Measurements from ENCODE around the gene ARHGAP12.

The ARHGAP12 gene

DNA sequence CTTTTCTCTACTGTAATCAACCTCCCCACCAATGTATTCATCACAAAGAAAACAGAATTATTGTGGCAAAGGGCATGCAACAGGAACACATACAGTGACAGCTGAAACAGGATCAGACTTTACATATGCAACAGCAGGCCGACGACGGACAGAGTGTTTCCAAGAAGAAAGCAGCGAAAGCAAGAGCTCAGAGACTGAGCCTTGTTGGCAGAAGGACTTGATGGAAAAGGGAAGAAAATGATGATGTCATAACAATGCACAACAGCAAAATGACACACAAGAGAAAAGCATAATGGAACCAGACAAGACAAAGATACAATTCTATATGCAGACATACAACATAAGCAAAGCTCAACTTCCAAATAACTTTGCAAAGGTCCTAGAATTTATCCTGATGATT lies 106.5 kb downstream of the ARHGAP12 start:
- DNase-seq (ENCODE audit: low spot score) = no peak

DNA sequence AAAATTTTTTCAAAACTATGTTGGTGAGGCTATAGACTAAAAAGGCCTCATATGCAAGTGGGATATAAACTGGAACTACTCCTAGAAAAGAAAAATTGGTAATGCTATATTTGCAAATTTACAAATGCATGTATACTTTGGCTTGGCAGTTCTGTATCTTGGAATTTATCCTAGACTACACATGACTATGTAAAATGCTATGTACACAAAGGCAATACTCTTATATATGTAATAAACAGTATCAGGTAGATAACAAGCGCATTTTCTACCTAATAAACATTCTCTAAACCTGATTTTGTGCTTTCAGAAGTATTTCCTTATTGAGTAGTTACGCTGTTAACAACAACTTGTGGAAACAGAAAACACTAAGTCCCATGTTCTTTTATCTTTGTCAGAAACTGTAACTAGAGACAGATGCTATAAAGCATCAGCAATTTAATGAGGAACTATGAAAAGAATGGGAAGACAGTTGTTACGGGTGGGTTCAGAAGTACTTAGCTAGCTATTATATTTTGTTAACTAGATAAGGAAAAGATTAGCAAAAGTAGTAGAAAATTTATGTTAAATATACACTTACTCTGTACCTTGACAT lies 107.8 kb downstream of the ARHGAP12 start:
- no peak for DNase-seq (ENCODE audit: low spot score)

DNA sequence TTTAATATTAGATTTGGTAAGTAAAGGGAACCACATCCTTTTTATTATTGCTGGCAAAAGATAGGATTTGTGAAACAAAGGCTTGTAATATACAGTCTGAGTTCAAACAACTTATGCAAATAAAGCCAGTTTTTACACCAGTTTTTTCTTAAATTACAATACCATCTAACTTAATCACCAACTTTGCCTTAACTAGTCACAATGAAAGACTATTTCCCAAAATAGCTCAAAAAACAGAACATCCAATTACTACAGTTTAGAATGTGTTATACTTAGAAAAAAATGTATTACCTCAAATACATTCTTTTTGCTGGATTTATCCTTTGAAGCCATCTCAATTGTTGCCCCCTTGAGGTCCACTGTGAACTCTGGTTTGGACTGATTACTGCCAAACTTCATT lies 108.5 kb downstream of the ARHGAP12 start:
- no peak for DNase-seq (ENCODE audit: low spot score)

DNA sequence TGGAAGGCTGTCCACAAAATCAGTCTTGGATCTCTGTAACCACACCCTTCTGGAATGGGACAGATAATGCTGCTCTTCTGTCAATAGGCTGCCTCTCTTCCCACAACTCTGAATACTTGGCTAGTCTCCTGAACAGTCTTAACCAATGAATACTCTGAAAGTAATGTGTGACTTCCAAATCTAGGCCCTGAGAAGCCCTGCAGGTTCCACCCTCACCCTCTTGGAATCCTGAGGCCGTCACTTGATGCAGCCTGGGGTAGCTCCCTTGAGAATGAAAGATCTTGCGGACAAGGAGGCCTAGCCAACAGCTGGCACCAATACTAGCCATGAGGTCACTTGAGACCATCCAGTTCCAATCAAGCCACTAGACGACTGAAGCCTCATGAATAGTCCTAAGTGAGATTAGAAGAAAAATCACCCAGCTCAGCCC lies 109.2 kb downstream of the ARHGAP12 start:
- DNase-seq (ENCODE audit: low spot score) = no peak

DNA sequence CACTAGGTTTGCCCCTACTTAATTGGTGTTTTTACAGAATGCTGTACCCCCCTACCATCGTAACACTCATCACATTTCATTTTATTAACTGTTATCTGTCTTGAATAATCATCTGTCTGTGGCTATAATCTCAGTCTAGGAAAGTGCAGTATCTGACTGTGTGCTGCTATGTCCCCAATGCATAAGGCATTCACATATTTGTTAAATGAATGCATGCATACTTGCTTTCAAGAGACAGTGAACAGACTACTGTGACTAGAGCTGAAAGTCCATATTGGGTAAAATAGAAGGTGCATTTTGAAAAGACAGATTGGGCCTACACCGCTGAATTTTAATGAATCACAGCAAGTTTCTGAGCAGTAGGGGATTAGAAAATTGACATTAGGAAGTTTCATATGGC lies 112.3 kb downstream of the ARHGAP12 start:
- DNase-seq (ENCODE audit: low spot score) = no peak

DNA sequence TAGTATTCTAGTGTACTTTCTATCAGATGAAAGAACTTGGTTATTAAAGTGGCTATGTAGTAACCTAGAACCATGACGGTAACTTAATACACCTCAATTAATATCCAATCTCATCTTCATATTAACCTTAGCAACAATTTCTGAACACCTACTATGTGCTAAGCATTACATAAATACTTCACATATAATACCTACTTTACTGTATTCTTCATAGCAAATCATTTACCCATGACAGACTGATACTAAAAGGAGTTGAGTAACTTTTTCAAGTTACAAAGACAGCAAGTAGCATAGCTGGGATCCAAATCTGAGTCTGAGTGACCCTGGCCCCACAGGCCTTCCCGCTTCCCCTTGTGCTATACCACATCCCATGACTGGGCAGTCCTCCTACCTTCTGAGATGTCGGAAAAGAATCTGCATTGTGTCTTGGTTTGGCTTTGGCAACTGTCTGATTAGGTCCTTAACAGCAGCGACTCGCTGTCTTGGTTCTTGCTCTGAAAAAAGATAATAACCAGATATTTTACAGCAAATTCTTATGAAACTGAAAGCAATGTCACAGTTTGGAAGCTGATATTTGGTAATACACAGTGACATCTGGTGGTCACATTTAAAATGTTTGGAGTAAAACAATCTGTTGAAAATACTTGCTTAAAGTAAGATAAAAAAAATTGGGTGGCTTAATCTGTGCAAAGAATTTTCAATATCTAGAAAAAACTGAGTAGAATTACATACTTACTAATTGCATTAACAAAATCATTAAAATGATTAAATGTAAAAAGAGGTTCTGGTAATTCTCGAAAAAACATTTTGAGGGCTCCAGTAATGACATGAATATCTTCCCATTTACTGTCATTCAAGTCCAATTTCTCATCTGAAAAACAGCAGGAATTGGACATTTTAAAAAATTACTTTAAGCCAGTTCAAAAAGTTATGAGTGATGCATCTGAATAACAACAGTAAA lies 120.1 kb downstream of the ARHGAP12 start:
- peak; percentile 65 for DNase-seq (ENCODE audit: low spot score)

DNA sequence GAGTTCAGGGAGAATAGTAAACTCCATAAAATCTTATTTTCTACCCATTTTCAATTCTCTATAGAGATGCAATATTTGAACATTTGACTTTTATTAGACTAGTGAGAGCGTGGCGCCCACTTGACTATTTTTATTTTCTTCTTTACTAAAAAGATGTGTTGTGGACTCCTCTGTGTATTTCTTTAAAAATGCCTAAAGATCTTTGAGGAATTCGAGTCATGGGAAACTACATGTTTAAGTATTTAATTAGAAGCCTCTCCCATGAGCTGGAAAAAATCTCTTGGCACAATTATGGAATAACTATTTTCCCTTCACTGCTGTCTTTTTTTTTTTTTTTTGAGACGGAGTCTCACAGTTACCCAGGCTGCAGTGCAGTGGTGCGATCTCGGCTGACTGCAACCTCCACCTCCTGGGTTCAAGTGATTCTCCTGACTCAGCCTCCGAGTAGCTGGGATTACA lies 124.2 kb downstream of the ARHGAP12 start:
- no peak for DNase-seq (ENCODE audit: low spot score)

DNA sequence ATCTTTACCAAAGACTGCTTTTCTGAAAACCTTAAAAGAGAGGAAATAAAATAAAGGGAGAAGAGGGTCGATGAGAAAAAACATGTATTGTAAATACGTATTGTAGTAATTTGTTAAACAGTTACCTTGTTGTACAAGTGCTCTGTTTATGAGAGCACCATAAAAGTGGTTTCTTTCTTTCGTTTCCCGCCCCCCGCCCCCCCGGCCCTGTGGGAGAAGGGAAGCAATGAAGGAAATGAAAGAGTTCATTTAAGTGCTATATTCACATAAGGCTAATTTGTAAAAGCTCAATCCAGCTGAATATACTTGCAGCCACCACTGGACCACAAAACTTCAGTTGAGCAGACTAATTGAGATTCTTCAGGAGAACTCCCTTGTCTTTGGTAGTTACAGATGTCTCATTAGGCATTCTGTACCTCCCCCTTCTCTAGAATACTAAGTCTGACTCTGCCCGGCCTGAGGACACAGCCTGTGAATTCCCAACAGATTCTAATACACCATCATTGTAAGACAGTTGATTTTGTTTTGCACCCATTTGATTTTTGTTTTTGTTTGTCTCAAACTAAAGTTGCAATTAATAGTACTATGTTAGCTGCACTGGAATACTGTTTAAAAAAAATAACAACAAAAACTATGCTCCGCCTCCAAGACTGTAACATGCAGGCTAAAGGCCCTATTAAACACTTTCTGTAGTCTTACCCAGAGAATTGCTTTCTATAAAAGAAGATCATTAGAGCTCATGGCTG lies 124.9 kb downstream of the ARHGAP12 start:
- DNase-seq (ENCODE audit: low spot score) = no peak

DNA sequence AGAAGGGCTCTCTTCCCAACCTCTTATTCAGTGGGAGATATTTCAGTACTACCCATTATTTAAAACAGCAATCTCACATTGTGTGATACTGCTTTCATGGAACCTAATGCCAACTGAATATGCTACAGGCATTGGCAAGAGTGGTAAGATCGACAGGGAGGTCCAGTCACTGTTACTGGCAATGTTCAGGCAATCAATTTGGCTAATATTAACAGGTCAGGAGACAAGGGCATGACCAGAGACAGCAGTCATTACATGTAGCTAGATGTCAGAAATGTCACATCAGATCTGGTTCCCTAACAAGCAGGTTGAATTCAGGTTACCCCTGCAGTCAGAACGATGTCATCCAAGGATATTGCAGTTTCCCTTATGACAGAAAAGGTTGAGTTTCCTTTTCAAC lies 129.4 kb downstream of the ARHGAP12 start:
- DNase-seq (ENCODE audit: low spot score) = no peak

DNA sequence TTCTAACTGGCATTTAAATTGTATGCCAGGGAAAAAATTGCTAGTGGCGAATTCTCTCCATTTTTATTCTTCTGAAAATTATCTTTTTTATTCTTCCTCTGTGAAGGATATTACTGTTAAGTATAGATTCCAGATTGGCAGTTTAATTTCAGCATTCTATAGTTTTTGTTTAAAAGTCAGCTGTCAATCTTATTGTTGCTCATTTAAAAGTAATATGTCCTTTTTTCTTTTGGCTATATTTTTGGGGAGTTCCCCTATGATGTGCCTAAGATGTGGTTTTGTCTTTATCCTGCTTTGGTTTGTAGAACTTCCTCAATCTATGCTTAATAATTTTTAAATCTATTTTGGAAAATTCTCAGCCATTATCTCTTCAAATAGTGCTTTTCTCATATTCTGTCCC lies 135.9 kb downstream of the ARHGAP12 start:
- no peak for DNase-seq (ENCODE audit: low spot score)

DNA sequence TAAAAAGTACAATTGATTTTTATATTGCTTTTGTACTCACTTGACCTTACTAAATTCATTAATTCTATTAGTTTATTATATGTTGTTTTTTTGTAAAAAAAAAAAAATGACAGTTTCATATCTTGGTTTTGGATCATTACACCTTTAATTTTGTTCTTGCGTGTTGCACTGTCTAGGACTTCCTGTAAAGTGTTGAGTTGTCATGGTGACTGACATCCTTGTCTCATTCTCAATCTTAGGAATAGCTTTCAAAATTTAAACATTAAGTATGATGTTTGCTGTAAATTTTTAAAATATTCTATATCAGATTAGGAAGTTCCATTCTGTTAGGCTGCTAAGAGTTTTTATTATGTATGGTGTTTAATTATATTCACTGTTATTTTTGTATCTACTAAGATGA lies 139.1 kb downstream of the ARHGAP12 start:
- DNase-seq (ENCODE audit: low spot score) = no peak

DNA sequence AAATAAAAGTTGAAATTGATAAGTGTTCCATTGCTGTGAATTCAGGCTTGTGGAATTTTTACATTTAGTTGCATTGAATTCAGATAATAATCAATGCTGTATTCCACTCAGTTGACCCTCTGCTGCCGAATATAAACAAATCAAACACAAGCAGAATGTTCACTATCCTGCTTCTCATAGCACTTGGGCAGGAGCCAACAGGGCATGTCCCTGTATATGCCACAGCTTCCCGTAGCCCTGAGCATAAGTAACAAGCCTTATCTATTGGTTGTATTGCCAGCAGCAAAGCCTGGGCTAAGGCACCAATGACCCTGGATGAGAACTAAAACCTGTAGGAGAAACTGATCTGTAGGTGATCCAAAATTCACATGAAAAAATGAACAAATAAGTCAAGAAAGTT lies 145.9 kb downstream of the ARHGAP12 start:
- DNase-seq (ENCODE audit: low spot score) = no peak

DNA sequence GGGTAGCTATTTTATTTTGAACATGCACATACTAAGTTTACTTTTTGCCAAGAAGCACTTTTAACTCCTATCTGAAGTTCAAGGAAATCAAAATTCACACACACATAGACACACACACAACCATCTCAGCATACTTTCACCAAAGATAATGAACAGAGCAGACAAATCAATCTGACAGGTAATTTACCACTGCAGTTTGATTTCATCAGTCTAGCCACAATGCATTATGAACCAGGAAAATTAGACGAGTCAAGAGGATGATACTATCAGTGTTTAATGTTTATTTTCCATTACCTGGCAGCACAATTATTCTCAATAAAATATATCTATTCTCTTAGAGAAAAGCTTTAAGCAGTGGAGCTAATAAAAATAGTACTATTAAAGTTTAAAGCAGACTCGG lies 147.9 kb downstream of the ARHGAP12 start:
- DNase-seq (ENCODE audit: low spot score) = no peak

DNA sequence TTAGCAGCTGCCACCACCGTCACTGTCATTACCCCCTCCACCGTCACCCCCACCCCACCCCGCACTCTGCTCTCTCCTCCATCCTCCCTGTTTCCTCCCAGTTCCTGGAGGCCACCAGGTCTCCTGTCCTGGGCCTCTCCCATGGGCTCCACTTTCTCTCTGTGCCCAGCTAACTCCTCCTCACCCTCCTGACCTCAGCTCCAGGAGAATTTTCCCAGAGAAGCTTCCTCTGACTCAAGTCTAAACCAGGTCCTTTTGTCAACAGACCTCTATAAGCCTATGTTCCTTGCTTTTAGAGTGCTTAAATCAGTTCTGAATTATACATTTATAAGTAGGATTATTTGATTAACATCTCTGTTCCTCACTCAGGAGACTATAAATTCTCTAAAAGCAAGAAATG lies 150.0 kb downstream of the ARHGAP12 start:
- no peak for DNase-seq (ENCODE audit: low spot score)

DNA sequence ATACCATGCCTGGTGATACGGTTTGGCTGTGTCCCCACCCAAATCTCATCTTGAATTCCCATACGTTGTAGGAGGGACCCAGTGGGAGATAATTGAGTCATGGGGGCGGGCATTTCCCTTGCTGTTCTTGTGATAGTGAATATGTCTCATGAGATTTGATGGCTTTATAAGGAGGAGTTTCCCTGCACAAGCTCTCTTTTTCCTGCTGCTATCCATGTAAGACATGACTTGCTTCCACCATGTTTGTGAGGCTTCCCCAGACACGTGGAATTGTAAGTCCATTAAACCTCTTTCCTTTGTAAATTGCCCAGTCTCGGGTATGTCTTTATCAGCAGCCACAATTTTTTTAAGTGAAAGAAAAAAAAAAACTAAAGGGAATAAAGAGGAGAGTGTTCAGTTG lies 152.5 kb downstream of the ARHGAP12 start:
- no peak for DNase-seq (ENCODE audit: low spot score)

DNA sequence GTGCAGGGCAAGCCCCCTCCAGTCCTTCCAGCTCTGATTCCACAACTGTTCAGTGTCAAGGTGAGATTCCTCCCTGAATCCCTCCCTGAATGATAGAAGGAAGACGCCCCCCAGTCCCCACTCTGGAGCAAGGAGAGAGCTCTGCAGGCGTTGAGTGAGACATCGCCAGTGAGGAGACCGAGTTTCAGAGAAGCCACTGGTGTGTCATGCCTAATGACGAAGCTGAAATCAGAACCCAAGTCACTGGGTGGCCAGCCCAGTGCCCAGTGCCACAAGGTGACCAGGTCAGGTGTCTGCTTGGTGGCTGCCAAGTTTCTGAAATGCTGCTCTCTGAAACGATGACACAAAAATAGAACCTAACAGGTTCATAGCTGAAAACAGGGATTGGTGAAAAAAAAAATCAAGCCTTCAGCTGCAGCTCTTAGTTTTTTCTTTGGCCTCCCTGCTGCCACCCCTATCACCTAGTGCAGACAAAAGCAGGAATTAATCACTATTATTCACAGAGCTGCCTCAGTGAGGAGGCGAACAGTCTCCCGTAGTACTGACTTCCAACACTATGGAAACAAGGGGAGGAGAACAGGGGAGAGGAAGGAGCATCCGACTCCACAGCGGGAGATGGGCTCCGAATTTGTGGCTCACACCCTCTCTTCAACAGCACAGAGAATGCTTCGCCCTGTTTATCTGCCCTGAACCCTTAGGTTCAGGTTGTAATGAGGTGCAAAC lies 153.5 kb downstream of the ARHGAP12 start:
- DNase-seq (ENCODE audit: low spot score) = no peak

DNA sequence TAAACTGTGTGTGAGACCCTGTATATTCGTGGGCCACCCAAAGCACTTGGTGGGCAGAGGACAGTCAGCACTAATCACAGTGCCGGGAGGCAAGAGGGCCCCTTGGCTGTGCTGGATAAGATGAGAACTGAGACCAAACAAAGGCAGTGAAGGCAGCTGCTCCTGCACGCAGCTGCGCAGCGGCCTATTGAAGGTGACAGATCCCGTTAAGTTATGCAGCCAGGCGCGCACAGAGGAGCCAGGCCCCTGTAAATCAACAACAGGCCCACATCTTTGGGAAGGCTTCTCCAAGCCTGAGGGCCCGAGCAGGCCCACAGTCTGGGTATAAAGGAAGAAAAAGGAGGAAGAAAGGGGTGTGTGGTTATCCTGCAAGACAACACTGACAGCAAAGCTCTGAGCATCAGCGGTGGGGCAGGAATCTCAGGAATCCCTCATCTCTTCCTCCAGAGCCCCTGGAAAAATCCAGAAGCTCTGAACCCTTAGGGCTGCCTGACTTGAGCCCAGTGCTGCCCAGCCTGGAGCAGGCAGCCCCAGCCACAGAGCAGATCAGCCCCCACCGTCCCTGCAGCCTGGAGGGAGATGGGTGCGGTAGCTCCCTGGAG lies 154.2 kb downstream of the ARHGAP12 start:
- DNase-seq (ENCODE audit: low spot score) = no peak

DNA sequence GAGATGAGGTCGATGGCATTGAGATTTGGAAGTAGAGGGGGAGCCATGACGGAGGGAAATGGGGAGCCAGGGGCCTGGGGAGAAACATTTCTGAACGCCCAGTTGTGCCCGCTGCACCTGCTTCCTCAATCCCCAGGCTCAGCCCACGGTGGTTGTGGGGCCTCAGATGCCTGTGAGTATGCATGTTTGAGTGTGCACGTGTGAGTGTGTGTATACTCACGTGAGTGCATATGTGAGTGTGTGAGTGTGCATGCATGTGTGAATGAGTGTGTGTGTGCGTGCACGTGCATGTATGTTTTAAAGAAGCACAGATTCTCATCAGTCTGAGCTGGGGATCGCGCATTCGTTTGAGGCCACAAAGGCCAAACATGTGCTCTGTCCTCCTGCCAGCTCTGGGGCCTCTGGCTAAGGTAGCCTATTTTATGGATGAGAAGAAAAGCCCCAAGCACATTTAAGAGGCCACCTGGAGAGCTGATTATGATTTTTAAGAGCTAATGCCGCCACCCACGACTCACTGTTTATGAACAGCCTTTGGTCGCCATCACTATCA lies 154.8 kb downstream of the ARHGAP12 start:
- DNase-seq (ENCODE audit: low spot score) = no peak

DNA sequence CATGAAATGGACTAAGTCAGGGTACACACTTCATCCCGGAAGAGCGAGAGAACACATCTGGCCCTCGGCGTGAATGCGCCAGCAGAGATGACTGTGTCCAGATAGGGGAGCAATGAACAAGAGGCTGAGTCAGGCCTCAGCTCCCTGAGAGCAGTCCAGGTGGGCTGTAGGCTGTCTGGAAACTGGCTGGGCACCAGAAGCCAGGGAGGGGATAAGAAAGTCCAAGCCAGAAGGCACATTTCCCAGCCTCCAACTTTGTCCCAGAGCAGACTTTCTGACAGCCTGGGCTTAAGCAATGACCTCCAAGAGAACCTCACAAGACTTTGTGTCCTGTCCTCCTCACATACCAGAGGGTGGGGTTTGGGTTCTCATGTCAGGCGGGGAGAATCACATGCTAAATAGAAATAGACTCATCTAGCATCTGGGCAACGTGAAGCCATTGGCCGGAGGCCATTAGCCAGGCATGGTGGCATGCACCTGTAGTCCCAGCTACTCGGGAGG lies 157.2 kb downstream of the ARHGAP12 start:
- DNase-seq (ENCODE audit: low spot score) = no peak

DNA sequence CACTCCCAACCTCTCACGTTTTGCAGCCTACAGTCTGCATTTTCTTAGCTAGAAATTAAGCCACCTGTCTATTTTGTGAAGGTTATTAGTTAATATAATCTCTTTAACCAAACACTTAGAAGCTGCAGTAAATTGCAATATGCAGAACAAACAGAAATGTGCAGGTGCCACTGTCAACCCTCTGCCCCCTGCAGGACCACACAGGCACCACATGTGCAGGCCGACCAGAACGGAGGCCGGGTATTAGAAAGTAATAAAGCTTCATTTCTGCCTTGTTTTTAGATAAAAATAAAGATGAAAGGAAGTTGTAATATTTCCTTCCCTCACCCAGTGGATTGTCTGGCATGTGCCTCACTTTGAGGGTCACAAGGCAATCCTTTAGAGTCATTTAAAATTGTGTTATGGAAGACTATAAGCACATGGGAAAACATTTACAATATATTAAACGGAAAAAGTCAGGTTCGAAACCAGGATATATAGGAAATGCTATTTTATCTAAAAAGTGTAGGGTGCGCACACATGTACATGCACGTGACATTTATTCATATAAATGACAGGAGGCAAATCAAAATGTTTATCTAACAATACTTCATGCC lies 158.2 kb downstream of the ARHGAP12 start:
- DNase-seq (ENCODE audit: low spot score) = no peak

DNA sequence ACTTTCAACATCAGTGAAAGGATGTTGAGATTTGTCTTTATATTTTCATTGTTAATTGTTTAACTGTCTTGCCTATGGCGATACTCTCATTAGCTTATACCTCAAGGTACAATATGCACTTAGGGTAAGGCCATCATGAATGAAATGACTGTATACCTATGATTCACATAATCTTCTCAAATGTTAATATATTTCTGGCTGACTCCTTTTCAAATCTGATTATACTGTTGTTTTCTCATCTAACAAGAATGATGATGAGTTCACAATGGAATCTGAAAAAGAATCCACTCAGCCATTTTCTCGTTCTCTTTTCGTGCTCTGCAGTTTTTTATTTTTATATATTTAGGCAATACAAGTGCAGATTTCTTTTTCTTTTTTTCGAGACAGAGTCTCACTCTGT lies 159.1 kb downstream of the ARHGAP12 start:
- no peak for DNase-seq (ENCODE audit: low spot score)
